MM.1S (cell line): Measurements from ENCODE around the gene TAF1B.

Experiments used
- DNase-seq: peaks from one replicate; pipeline ENCODE4 v3.0.0-alpha.2; 2015
- H2AFZ ChIP-seq: fragments of 300-600 bp; sonication (generic); 2 replicates; pipeline ENCODE4 v1.6.0; 2016; ENCODE audit warnings: antibody characterized with exemption, low read length
- H3F3A ChIP-seq: fragments of 300-600 bp; sonication (generic); 2 replicates; pipeline ENCODE4 v1.6.1; 2016; ENCODE audit warnings: mild to moderate bottlenecking, antibody characterized with exemption, low read length, moderate library complexity, mixed read lengths; ENCODE audit not compliant: insufficient read depth
- H3K27ac ChIP-seq: fragments of 300-600 bp; sonication (generic); 2 replicates; pipeline ENCODE4 v1.5.1; 2016; ENCODE audit warnings: mild to moderate bottlenecking, low read length
- H3K27me3 ChIP-seq: fragments of 300-600 bp; sonication (generic); replicated peaks from 2 replicates; pipeline ENCODE4 v1.6.0; 2016; ENCODE audit warnings: low read length; ENCODE audit not compliant: insufficient read depth
- H3K36me3 ChIP-seq: fragments of 300-600 bp; sonication (generic); replicated peaks from 2 replicates; pipeline ENCODE4 v1.6.1; 2016; ENCODE audit warnings: mild to moderate bottlenecking, low read length, mixed read lengths; ENCODE audit not compliant: insufficient read depth
- H3K4me1 ChIP-seq: fragments of 300-600 bp; sonication (generic); 2 replicates; pipeline ENCODE4 v1.6.1; 2016; ENCODE audit warnings: low read length, mixed read lengths
- H3K4me2 ChIP-seq: fragments of 300-600 bp; sonication (generic); 2 replicates; pipeline ENCODE4 v1.6.0; 2016; ENCODE audit warnings: low read depth, low read length
- H3K4me3 ChIP-seq: fragments of 300-600 bp; sonication (generic); 2 replicates; pipeline ENCODE4 v1.5.1; 2016; ENCODE audit warnings: low read length, mixed read lengths
- H3K79me2 ChIP-seq: fragments of 300-600 bp; sonication (generic); 2 replicates; pipeline ENCODE4 v1.6.1; 2016; ENCODE audit warnings: mixed run types, low read length, mixed read lengths
- H3K9ac ChIP-seq: fragments of 300-600 bp; sonication (generic); 2 replicates; pipeline ENCODE4 v1.6.1; 2016; ENCODE audit warnings: low read length, mixed read lengths
- H3K9me2 ChIP-seq: fragments of 300-600 bp; sonication (generic); replicated peaks from 2 replicates; pipeline ENCODE4 v1.6.1; 2016; ENCODE audit warnings: mild to moderate bottlenecking, low read length, mixed read lengths; ENCODE audit not compliant: insufficient read depth
- H3K9me3 ChIP-seq: fragments of 300-600 bp; sonication (generic); replicated peaks from 2 replicates; pipeline ENCODE4 v1.6.1; 2016; ENCODE audit warnings: mild to moderate bottlenecking, low read length, mixed read lengths; ENCODE audit not compliant: insufficient read depth
- H4K20me1 ChIP-seq: fragments of 300-600 bp; sonication (generic); 2 replicates; pipeline ENCODE4 v1.6.1; 2016; ENCODE audit warnings: mild to moderate bottlenecking, low read length, moderate library complexity, mixed read lengths; ENCODE audit not compliant: insufficient read depth
- EZH2 ChIP-seq: fragments of 300-600 bp; sonication (generic); optimal IDR thresholded peaks from 2 replicates; pipeline ENCODE3; 2017; ENCODE audit warnings: low read depth, mild to moderate bottlenecking, antibody characterized with exemption, low read length, mixed read lengths
- EZH2phosphoT487 ChIP-seq: fragments of 300-600 bp; sonication (generic); IDR thresholded peaks from 2 replicates; pipeline ENCODE4 v1.6.1; 2018; ENCODE audit warnings: antibody characterized with exemption, low read length
- TF ChIP-seq, protein P1 (sequence below): fragments of 300-600 bp; sonication (generic); IDR thresholded peaks from 2 replicates; pipeline ENCODE4 v1.5.1; 2016; ENCODE audit warnings: antibody characterized with exemption, low read length, mixed read lengths

Gene TAF1B

DNA sequence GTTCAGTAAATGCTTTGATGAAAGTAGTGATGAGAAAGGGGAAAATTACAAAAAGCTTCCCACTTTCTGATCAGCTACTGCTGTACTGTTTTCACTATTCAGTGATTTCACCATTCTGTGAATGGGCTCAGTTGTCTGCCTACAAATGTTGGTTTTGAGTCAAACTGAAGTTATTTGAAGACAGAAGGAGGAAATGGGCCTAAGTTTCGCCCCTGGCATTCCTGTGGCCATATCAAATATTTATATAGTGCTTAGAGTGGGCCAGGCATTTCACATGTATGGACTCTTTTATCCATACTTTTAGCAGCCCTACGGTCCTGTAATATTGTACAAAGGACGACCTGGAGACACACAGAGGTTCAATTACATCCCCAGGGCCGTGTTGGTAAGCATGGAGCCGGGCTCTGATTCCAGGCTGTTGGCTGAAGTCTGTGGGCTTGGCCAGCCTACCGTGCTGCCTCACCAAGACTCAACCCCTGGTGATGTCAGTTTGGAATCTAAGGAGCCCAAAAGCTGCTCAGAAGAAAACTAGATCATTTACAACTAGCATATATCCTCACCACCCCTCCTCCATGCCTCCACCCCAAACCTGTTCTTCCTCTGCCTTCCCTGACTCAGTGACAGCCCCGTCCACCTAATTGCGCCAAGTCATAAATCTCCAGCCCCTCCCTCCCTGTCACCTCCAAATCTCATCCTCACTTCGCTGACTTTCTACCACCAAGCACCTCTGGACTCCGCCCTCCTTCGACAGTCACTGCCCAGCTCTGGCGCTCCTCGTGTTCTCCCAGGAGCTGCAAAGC is 98.1 kb downstream of the TAF1B start:
- Histone ChIP-seq H3K9ac (no peak overlapping the region), H2AFZ (no peak overlapping the region), H3F3A (no peaks in the 10 kb centered on the region), H3K4me2 (no peak overlapping the region), H3K27me3 (no peaks in the 10 kb centered on the region), H3K9me3 (no peaks in the 10 kb centered on the region), H3K4me3 (no peak overlapping the region), H3K36me3 (no peaks in the 10 kb centered on the region), H3K9me2 (no peaks in the 10 kb centered on the region), H4K20me1 (no peaks in the 10 kb centered on the region), H3K27ac (no peak overlapping the region), H3K4me1 (no peaks in the 10 kb centered on the region), H3K79me2 (no peaks in the 10 kb centered on the region)
- no peak for DNase-seq
- TF ChIP-seq EZH2phosphoT487 (no peak), EZH2 (no peak)
- TF ChIP-seq, protein P1, sequence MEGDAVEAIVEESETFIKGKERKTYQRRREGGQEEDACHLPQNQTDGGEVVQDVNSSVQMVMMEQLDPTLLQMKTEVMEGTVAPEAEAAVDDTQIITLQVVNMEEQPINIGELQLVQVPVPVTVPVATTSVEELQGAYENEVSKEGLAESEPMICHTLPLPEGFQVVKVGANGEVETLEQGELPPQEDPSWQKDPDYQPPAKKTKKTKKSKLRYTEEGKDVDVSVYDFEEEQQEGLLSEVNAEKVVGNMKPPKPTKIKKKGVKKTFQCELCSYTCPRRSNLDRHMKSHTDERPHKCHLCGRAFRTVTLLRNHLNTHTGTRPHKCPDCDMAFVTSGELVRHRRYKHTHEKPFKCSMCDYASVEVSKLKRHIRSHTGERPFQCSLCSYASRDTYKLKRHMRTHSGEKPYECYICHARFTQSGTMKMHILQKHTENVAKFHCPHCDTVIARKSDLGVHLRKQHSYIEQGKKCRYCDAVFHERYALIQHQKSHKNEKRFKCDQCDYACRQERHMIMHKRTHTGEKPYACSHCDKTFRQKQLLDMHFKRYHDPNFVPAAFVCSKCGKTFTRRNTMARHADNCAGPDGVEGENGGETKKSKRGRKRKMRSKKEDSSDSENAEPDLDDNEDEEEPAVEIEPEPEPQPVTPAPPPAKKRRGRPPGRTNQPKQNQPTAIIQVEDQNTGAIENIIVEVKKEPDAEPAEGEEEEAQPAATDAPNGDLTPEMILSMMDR = no peak

DNA sequence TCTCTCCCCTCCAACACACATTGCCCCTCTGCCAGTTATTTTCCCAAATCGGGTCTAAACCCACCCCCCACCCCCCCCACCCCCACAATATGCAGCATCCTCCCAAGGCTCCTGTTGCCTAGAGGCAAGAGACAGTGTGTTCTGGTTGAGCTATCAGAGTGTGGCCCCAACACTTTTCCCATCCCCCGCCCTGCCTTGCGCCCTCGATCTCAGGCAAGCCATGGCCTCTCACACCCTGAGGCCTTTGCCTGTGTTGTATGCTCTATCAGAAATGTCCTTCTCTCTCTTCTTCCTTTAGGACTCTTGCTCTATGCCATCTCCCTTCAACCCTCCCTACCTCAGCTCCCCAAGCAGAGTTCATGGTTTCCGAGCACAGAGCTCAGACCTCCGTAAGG is 98.7 kb downstream of the TAF1B start:
- Histone ChIP-seq H3K9me3 (no peaks in the 10 kb centered on the region), H3F3A (no peaks in the 10 kb centered on the region), H3K27me3 (no peaks in the 10 kb centered on the region), H3K9ac (no peak overlapping the region), H3K4me3 (no peak overlapping the region), H3K4me2 (no peak overlapping the region), H3K27ac (no peak overlapping the region), H2AFZ (no peak overlapping the region), H3K9me2 (no peaks in the 10 kb centered on the region), H4K20me1 (no peaks in the 10 kb centered on the region), H3K4me1 (no peaks in the 10 kb centered on the region), H3K36me3 (no peaks in the 10 kb centered on the region), H3K79me2 (no peaks in the 10 kb centered on the region)
- no peak for DNase-seq
- TF ChIP-seq EZH2phosphoT487 (no peak), EZH2 (no peak)
- TF ChIP-seq, protein P1 = no peak

DNA sequence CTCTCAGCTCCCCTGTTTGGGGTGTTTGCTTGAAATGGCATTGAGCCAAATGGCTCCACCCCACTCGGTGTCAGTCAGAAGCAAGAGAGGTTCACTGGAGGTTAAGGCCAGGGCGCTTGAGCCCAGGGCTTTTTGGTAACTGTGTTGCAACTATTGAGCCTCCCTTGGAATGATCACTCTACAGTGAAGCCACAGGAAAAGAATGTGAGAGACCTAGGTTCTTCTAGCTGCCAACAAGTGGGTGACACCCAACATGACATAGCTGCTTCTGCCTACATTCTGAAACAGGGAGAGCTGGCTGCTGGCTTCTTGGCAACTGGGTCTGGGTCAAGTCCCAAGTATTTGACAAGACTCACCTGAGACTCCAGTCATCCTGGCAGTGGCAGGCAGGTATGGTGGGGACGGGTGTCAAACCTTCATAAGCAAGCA is 101.1 kb downstream of the TAF1B start:
- no peak for DNase-seq
- Histone ChIP-seq H3K9ac (no peak overlapping the region), H3K4me2 (no peak overlapping the region), H3K9me2 (no peaks in the 10 kb centered on the region), H2AFZ (no peak overlapping the region), H3K36me3 (no peaks in the 10 kb centered on the region), H3K79me2 (no peaks in the 10 kb centered on the region), H3K9me3 (no peaks in the 10 kb centered on the region), H3K27me3 (no peaks in the 10 kb centered on the region), H4K20me1 (no peaks in the 10 kb centered on the region), H3K4me1 (no peaks in the 10 kb centered on the region), H3K27ac (no peak overlapping the region), H3K4me3 (no peak overlapping the region), H3F3A (no peaks in the 10 kb centered on the region)
- TF ChIP-seq EZH2 = no peak
- no peak for TF ChIP-seq EZH2phosphoT487
- TF ChIP-seq, protein P1 = no peak
